ENCODE results near the gene EPB41L2. TPM values are rescaled to one million over a fixed set of nuclear protein-coding genes. Genes with fewer than 3 reads are reported as not detected.

The EPB41L2 gene
- total RNA-seq, 1 donor from 2014 or later: 314 TPM

DNA sequence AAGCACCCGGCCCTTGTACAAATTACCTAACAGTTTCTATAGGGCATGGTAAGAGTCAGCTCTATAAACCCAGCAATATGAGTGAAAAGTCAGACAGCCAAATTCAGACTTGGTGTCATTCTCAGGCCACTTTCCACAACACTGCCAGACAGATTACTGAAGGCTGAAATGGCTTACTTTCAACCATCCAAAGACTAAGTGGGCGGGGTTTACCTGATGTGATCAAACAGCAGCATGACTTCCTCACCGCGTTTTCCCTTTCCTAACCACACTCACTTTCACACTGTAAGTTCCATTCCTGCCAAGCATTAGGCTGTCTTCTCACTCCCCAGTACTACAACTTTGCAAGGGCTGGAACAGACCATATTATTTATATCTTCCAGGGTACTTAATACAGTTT is 149.9 kb downstream of the EPB41L2 start:
- Mint-ChIP-seq H3K36me3 (ENCODE audit: low read depth, unreplicated experiment) (peaks cover 18% of the 10 kb centered on the region), H3K9me3 (ENCODE audit: unreplicated experiment) (peaks cover 13% of the 10 kb centered on the region), H3K4me1 (ENCODE audit: unreplicated experiment) (peaks cover 20% of the 10 kb centered on the region), H3K27ac (ENCODE audit: unreplicated experiment) (no peak overlapping the region), H3K4me3 (ENCODE audit: unreplicated experiment) (no peak overlapping the region), H3K27me3 (ENCODE audit: unreplicated experiment) (peaks cover 7% of the 10 kb centered on the region)
- DNase-seq (ENCODE audit: low spot score): no peak
- TF ChIP-seq, protein P1, sequence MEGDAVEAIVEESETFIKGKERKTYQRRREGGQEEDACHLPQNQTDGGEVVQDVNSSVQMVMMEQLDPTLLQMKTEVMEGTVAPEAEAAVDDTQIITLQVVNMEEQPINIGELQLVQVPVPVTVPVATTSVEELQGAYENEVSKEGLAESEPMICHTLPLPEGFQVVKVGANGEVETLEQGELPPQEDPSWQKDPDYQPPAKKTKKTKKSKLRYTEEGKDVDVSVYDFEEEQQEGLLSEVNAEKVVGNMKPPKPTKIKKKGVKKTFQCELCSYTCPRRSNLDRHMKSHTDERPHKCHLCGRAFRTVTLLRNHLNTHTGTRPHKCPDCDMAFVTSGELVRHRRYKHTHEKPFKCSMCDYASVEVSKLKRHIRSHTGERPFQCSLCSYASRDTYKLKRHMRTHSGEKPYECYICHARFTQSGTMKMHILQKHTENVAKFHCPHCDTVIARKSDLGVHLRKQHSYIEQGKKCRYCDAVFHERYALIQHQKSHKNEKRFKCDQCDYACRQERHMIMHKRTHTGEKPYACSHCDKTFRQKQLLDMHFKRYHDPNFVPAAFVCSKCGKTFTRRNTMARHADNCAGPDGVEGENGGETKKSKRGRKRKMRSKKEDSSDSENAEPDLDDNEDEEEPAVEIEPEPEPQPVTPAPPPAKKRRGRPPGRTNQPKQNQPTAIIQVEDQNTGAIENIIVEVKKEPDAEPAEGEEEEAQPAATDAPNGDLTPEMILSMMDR (IDR thresholded peaks at IDR 0.05; ENCODE audit: unreplicated experiment): no peak

DNA sequence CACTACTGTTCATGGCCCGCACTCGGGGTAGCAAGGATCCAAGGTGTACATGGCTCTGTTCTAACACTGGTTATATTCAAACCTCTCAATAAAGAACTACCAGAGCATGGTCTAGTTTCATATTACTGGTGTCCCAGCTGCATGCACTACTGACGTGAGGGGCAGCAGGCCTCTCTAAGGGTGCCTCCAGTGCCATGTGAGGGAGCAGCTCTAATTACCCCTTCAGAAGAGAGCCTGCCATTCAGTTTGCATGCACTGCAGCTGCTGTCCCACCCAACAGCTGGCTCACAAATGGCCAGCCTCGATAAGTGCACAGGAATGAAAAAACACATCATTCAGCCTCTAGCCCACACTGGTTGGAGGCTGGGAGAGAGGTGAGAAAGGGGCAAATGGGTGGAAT is 150.6 kb downstream of the EPB41L2 start:
- H3K27me3 Mint-ChIP-seq (ENCODE audit: unreplicated experiment): peaks cover 7% of the 10 kb centered on the region
- H3K9me3 Mint-ChIP-seq (ENCODE audit: unreplicated experiment): peaks cover 13% of the 10 kb centered on the region
- H3K27ac Mint-ChIP-seq (ENCODE audit: unreplicated experiment): no peak overlapping the region
- peaks cover 18% of the 10 kb centered on the region for H3K36me3 Mint-ChIP-seq (ENCODE audit: low read depth, unreplicated experiment)
- peaks cover 24% of the 10 kb centered on the region for H3K4me1 Mint-ChIP-seq (ENCODE audit: unreplicated experiment)
- TF ChIP-seq, protein P1 (IDR thresholded peaks at IDR 0.05; ENCODE audit: unreplicated experiment): no peak
- no peak overlapping the region for H3K4me3 Mint-ChIP-seq (ENCODE audit: unreplicated experiment)
- no peak for DNase-seq (ENCODE audit: low spot score)

DNA sequence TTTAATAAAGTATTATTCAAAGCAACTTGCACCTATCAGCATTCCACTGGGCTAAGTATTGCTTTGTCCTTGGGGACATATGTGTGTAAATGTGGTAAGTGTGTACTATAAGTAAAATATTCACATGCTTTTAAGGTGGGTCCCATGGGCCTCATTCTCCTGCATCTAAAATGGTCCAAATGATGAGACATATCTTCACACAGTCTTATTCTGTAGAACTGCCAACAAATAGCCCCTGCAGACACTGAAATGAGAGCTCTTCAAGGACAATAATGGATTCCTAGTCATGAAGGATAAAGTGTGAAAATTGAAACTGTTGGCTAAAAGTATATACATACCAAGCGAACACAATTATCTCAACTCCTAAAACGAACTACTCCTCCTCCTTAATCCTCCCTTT is 154.1 kb downstream of the EPB41L2 start:
- TF ChIP-seq, protein P1 (IDR thresholded peaks at IDR 0.05; ENCODE audit: unreplicated experiment): no peak
- no peak for DNase-seq (ENCODE audit: low spot score)
- peaks cover 29% of the 10 kb centered on the region for H3K4me1 Mint-ChIP-seq (ENCODE audit: unreplicated experiment)
- peaks cover 13% of the 10 kb centered on the region for H3K9me3 Mint-ChIP-seq (ENCODE audit: unreplicated experiment)
- H3K36me3 Mint-ChIP-seq (ENCODE audit: low read depth, unreplicated experiment): peaks cover 15% of the 10 kb centered on the region
- no peak overlapping the region for H3K27ac Mint-ChIP-seq (ENCODE audit: unreplicated experiment)
- H3K4me3 Mint-ChIP-seq (ENCODE audit: unreplicated experiment): no peak overlapping the region
- peaks cover 5% of the 10 kb centered on the region for H3K27me3 Mint-ChIP-seq (ENCODE audit: unreplicated experiment)

DNA sequence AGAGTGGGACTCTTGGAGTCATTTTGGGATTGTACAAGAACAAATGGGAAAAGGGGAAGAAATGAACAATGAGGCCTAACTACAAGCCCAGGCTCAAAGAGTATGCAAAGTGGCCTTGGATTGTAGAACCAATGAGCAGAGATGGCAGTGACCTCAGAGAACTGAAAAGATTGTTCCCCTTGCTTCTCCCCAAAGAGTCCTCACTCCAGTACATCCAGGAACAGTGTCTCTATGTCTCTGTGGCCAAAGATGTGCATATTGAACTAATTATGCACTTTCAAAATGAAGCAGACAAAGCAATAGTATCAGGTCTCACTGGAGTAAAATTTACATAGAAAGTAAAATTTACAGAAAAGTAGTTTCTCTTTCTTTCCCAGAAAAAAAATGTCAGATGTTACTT is 154.9 kb downstream of the EPB41L2 start:
- TF ChIP-seq, protein P1 (IDR thresholded peaks at IDR 0.05; ENCODE audit: unreplicated experiment): no peak
- H3K4me3 Mint-ChIP-seq (ENCODE audit: unreplicated experiment): no peak overlapping the region
- peaks cover 15% of the 10 kb centered on the region for H3K36me3 Mint-ChIP-seq (ENCODE audit: low read depth, unreplicated experiment)
- DNase-seq (ENCODE audit: low spot score): no peak
- H3K4me1 Mint-ChIP-seq (ENCODE audit: unreplicated experiment): peaks cover 27% of the 10 kb centered on the region
- H3K27ac Mint-ChIP-seq (ENCODE audit: unreplicated experiment): no peak overlapping the region
- H3K9me3 Mint-ChIP-seq (ENCODE audit: unreplicated experiment): peaks cover 13% of the 10 kb centered on the region
- H3K27me3 Mint-ChIP-seq (ENCODE audit: unreplicated experiment): peaks cover 5% of the 10 kb centered on the region

DNA sequence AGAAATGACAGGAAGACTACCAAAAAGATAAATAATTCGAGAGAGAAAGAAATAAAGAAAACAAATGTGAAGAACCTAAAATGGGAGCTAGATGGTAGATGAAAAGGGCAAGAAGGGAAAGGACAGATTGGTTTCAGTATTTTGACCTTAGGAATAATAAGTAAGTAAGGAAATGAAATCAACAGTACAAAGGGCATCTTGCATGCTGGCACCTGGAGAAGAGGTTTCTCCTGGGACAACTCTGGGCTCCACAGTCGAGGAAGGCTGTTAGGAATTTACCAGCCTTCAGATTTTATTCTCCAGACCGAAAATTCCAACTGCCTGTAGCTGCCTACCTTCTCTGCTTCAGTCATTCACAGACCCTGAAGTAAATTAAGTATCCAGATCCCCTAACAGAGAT is 155.4 kb downstream of the EPB41L2 start:
- Mint-ChIP-seq H3K27ac (ENCODE audit: unreplicated experiment) (peak overlapping the region; percentile 28), H3K27me3 (ENCODE audit: unreplicated experiment) (peaks cover 5% of the 10 kb centered on the region)
- TF ChIP-seq, protein P1 (IDR thresholded peaks at IDR 0.05; ENCODE audit: unreplicated experiment): no peak

More for the DNA sequence above, 155.4 kb downstream of the EPB41L2 start:
- H3K4me3 Mint-ChIP-seq (ENCODE audit: unreplicated experiment): no peak overlapping the region
- H3K4me1 Mint-ChIP-seq (ENCODE audit: unreplicated experiment): peaks cover 23% of the 10 kb centered on the region
- peaks cover 13% of the 10 kb centered on the region for H3K9me3 Mint-ChIP-seq (ENCODE audit: unreplicated experiment)
- H3K36me3 Mint-ChIP-seq (ENCODE audit: low read depth, unreplicated experiment): peaks cover 16% of the 10 kb centered on the region
- no peak for DNase-seq (ENCODE audit: low spot score)

Data from endothelial cell (in vitro differentiated cells).